ENCODE results near the gene USP11. TPM values are rescaled to one million over a fixed set of nuclear protein-coding genes. Genes with fewer than 3 reads are reported as not detected.

Gene USP11
- total RNA-seq, 4 donors from 2014 or later, result 27.6 to 41.3 (median 32.3) TPM

DNA sequence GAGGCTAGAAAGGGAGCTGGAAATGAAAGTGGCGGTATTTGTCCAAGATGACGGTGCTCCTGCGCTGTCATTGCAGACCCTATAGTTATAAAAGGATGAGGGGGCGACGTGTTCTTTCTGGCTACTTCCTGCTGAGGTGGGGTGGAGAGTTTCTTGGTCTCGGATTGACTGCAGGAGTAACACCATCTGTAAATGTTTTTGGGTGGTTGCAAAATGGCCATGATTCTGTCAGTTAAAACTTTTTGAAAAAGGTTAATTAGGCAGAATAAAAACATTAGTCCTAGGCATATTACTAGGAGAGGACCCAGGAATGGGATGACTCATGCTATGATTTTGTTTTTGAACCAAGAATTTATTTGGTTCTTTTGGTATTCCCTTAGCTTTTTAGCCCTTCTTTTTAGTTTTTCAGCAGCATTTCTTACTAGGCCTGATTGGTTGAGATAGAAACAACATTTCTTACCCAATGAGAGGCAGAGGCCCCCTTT is 53.1 kb downstream of the USP11 start:
- ATAC-seq (ENCODE audit: low FRiP score), result no peak
- DNase-seq (ENCODE audit: low spot score), result no peak
- TF ChIP-seq, protein P1, sequence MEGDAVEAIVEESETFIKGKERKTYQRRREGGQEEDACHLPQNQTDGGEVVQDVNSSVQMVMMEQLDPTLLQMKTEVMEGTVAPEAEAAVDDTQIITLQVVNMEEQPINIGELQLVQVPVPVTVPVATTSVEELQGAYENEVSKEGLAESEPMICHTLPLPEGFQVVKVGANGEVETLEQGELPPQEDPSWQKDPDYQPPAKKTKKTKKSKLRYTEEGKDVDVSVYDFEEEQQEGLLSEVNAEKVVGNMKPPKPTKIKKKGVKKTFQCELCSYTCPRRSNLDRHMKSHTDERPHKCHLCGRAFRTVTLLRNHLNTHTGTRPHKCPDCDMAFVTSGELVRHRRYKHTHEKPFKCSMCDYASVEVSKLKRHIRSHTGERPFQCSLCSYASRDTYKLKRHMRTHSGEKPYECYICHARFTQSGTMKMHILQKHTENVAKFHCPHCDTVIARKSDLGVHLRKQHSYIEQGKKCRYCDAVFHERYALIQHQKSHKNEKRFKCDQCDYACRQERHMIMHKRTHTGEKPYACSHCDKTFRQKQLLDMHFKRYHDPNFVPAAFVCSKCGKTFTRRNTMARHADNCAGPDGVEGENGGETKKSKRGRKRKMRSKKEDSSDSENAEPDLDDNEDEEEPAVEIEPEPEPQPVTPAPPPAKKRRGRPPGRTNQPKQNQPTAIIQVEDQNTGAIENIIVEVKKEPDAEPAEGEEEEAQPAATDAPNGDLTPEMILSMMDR (IDR thresholded peaks at IDR 0.05), result no peak

DNA sequence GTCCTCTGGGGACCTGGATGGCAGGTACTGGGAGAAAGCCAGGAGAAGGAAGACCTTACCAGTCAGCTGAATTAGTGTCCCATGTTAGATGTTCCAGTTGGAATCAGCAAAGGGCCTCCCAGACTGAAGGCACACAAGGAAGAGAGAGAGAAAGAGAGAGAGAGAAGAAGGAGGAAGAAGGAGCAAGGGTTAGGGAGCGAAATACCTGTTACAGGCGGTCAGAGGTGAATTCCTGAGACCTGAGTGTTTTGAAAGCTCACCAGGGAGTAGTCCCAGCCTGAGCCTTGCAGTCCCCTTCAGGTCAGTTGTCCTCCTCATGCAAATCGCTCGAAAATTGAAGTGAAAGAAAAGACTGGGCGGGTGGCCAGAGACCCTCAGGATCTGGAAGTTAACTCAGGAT is 60.3 kb downstream of the USP11 start:
- ATAC-seq (ENCODE audit: low FRiP score), result no peak
- DNase-seq (ENCODE audit: low spot score), result no peak
- TF ChIP-seq, protein P1 (IDR thresholded peaks at IDR 0.05), result no peak

- TF ChIP-seq, protein P1 (IDR thresholded peaks at IDR 0.05), result no peak
- ATAC-seq (ENCODE audit: low FRiP score) (no peak), DNase-seq (ENCODE audit: low spot score) (no peak)
These were observed 64.1 kb downstream of the USP11 start for GRCh38 chrX:47296766-47297365.

GRCh38 chrX:47297874-47298273 is 65.1 kb downstream of the USP11 start:
- ATAC-seq (ENCODE audit: low FRiP score) (no peak), DNase-seq (ENCODE audit: low spot score) (no peak)
- TF ChIP-seq, protein P1 (IDR thresholded peaks at IDR 0.05), result no peak

Small RNA genes lying within 50 kb of the gene (small RNA-seq; reads per million reads assigned to genes)
- gene RN7SL785P, result not detected

Other genes starting within 250 kb of the USP11 start
- gene RGN, start 154.6 kb upstream of the USP11 start, total RNA-seq, result 1 to 10 TPM; 1.4 to 4.0 (median 2.9) TPM
- 10 to 100 TPM; 37.7 to 63.2 (median 41.6) TPM for gene NDUFB11, start 88.3 kb upstream of the USP11 start, total RNA-seq
- 10 to 100 TPM; 24.3 to 27.0 (median 25.4) TPM for gene RBM10, start 87.8 kb upstream of the USP11 start, total RNA-seq
- 100 to 1,000 TPM; 132 to 158 (median 148) TPM for gene UBA1, start 39.2 kb upstream of the USP11 start, total RNA-seq
- 100 to 1,000 TPM in 3 of 4 donors, 10 to 100 TPM in 1; 72.4 to 120 (median 102) TPM for gene CDK16, start 14.3 kb upstream of the USP11 start, total RNA-seq
- gene ZNF157, start 137.6 kb downstream of the USP11 start, total RNA-seq, result under 1 TPM in 2 of 4 donors, not detected in 2; 0.19 to 0.44 TPM